PFSK-1 (cell line): ENCODE results near the gene FLT3.

ENCODE experiments used
- POLR2AphosphoS5 ChIP-seq: IDR thresholded peaks from 2 replicates; pipeline ENCODE4 v1.6.1; 2012; ENCODE audit warnings: low read depth, mild to moderate bottlenecking, control low read depth, low read length, moderate library complexity
- REST ChIP-seq, 2 experiments: IDR thresholded peaks; 2 replicates each; pipeline versions ENCODE4 v1.6.1 to v1.8.0; 2011 to 2012; ENCODE audit warnings: low read depth in 2 of 2, low read length in 2 of 2, control low read depth in 1 of 2, inconsistent platforms in 1 of 2, mild to moderate bottlenecking in 1 of 2, moderate library complexity in 1 of 2; ENCODE audit not compliant: insufficient read depth in 1 of 2
- SIN3A ChIP-seq: IDR thresholded peaks from 2 replicates; pipeline ENCODE4 v1.6.1; 2012; ENCODE audit warnings: mild to moderate bottlenecking, low read length, moderate library complexity, borderline replicate concordance; ENCODE audit not compliant: insufficient read depth
- TAF1 ChIP-seq: IDR thresholded peaks from 2 replicates; pipeline ENCODE4 v1.6.1; 2012; ENCODE audit warnings: low read length, control low read depth, borderline replicate concordance; ENCODE audit not compliant: insufficient read depth

- TF ChIP-seq POLR2AphosphoS5 (no peak), TAF1 (no peak), REST (IDR thresholded peaks at IDR 0.05; ENCODE audit: insufficient read depth in 1 of 2, low read depth in 2 of 2, low read length in 2 of 2) (no peak), SIN3A (no peak)
These were observed 140.4 kb downstream of the FLT3 start for GRCh38 chr13:27959976-27960361.
